Keratinocyte (primary cell): Measurements from ENCODE around the gene ARHGAP8.

Source experiments
- EZH2 ChIP-seq: IDR thresholded peaks from one replicate; pipeline ENCODE4 v1.6.1; 2012; ENCODE audit warnings: inconsistent platforms, mild to moderate bottlenecking, low read length, moderate library complexity
- TF ChIP-seq, protein P1 (sequence below), 3 experiments: IDR thresholded peaks in 1 of 3; conservative IDR thresholded peaks in 1 of 3; optimal IDR thresholded peaks in 1 of 3; 2 replicates in 2 of 3; 3 replicates in 1 of 3; pipeline versions ENCODE3 to v1.5.1; 2011; ENCODE audit warnings: low read length in 3 of 3, mild to moderate bottlenecking in 3 of 3, moderate library complexity in 2 of 3, control low read depth in 1 of 3, inconsistent platforms in 1 of 3; ENCODE audit not compliant: insufficient read depth in 2 of 3; ENCODE audit errors: extremely low read depth in 1 of 3

DNA sequence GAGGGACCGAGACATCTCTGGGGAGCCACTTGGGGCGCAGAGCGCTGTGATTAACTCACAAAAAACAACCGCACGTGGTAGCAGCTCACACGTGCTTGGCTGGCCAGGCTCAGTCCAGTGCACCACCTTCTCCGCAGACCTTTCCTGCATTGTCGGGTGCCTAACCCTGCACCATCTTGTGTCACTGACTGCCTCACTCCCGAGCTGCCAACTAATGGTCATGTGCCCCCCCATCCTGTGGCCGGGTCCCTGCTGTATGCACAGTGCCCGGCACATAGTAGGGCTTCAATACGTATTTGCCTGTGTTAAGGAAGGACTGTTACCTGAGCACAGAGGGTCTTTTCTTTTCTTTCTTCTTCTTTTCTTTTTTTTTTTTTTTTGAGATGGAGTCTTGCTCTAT is 71.9 kb downstream of the ARHGAP8 start:
- TF ChIP-seq, protein P1, sequence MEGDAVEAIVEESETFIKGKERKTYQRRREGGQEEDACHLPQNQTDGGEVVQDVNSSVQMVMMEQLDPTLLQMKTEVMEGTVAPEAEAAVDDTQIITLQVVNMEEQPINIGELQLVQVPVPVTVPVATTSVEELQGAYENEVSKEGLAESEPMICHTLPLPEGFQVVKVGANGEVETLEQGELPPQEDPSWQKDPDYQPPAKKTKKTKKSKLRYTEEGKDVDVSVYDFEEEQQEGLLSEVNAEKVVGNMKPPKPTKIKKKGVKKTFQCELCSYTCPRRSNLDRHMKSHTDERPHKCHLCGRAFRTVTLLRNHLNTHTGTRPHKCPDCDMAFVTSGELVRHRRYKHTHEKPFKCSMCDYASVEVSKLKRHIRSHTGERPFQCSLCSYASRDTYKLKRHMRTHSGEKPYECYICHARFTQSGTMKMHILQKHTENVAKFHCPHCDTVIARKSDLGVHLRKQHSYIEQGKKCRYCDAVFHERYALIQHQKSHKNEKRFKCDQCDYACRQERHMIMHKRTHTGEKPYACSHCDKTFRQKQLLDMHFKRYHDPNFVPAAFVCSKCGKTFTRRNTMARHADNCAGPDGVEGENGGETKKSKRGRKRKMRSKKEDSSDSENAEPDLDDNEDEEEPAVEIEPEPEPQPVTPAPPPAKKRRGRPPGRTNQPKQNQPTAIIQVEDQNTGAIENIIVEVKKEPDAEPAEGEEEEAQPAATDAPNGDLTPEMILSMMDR (optimal IDR thresholded peaks at IDR 0.05 in 1 of 3, IDR thresholded peaks at IDR 0.05 in 1 of 3, conservative IDR thresholded peaks at IDR 0.05 in 1 of 3; ENCODE audit: extremely low read depth in 1 of 3, insufficient read depth in 2 of 3, low read length in 3 of 3) = no peak
- no peak for TF ChIP-seq EZH2
